Measurements from ENCODE around the gene OPA3. TPM values are rescaled to one million over a fixed set of nuclear protein-coding genes. Genes with fewer than 3 reads are reported as not detected.

Gene OPA3
- polyA plus RNA-seq, 1 donor (not counting 4 experiments of a cell fraction or from before 2014, with no cell fraction given) = 11.9 TPM

- Histone ChIP-seq H3K9ac (ENCODE audit: control insufficient read depth, extremely low read depth, insufficient read depth, low read length) (no peak overlapping the region), H3K4me2 (ENCODE audit: control insufficient read depth, extremely low read depth, insufficient read depth, low read depth, low read length) (no peak overlapping the region), H3K27me3 (ENCODE audit: control insufficient read depth, extremely low read depth, insufficient read depth, low read length) (no peaks in the 10 kb centered on the region), H3K9me1 (ENCODE audit: control insufficient read depth, extremely low read depth, insufficient read depth, low read length) (no peaks in the 10 kb centered on the region), H3K9me3 (ENCODE audit: control insufficient read depth, low read depth, low read length) (no peaks in the 10 kb centered on the region), H3K36me3 (ENCODE audit: control insufficient read depth in 2 of 2, extremely low read depth in 1 of 2, insufficient read depth in 2 of 2, low read length in 2 of 2) (no peaks in the 10 kb centered on the region), H3K27ac (ENCODE audit: control insufficient read depth, insufficient read depth, low read length) (no peak overlapping the region), H3K4me3 (ENCODE audit: control insufficient read depth in 2 of 3, extremely low read depth in 1 of 3, insufficient read depth in 2 of 3, low read depth in 1 of 3, low read length in 3 of 3) (no peak overlapping the region), H4K20me1 (ENCODE audit: control insufficient read depth, extremely low read depth, insufficient read depth, low read length) (no peaks in the 10 kb centered on the region), H3K4me1 (ENCODE audit: control insufficient read depth, extremely low read depth, insufficient read depth, low read length) (peaks cover 15% of the 10 kb centered on the region), H3K79me2 (ENCODE audit: control insufficient read depth, insufficient read depth, low read length) (no peaks in the 10 kb centered on the region), H2AFZ (ENCODE audit: control insufficient read depth, low read length) (no peak overlapping the region)
- dilution Hi-C loops (cut with MboI; ENCODE audit: extremely low pct_ligation_motif_present, low sequenced_read_pairs) = no loop called here
- TF ChIP-seq CTCF (optimal IDR thresholded peaks at IDR 0.05 in 1 of 3, IDR thresholded peaks at IDR 0.05 in 1 of 3, conservative IDR thresholded peaks at IDR 0.05 in 1 of 3; ENCODE audit: extremely low read depth in 1 of 3, insufficient read depth in 2 of 3, low read length in 3 of 3) = no peak
- no peak for TF ChIP-seq EZH2 (IDR thresholded peaks at IDR 0.05; ENCODE audit: low read length)
- DNase-seq (ENCODE audit: low read depth, low spot score) (no peak), FAIRE-seq (no peak)
Observed at GRCh38 chr19:45483033-45483432, 101.6 kb downstream of the OPA3 start.

GRCh38 chr19:45478454-45479238 is 106.0 kb downstream of the OPA3 start:
- TF ChIP-seq CTCF (optimal IDR thresholded peaks at IDR 0.05 in 1 of 3, IDR thresholded peaks at IDR 0.05 in 1 of 3, conservative IDR thresholded peaks at IDR 0.05 in 1 of 3; ENCODE audit: extremely low read depth in 1 of 3, insufficient read depth in 2 of 3, low read length in 3 of 3) (peak; percentile 91 to 97 (median 92)), EZH2 (IDR thresholded peaks at IDR 0.05; ENCODE audit: low read length) (no peak)
- peak; percentile 90 for FAIRE-seq
- Histone ChIP-seq H3K9me1 (ENCODE audit: control insufficient read depth, extremely low read depth, insufficient read depth, low read length) (no peaks in the 10 kb centered on the region), H3K9me3 (ENCODE audit: control insufficient read depth, low read depth, low read length) (no peaks in the 10 kb centered on the region), H3K4me2 (ENCODE audit: control insufficient read depth, extremely low read depth, insufficient read depth, low read depth, low read length) (peak overlapping the region; percentile 99), H3K36me3 (ENCODE audit: control insufficient read depth in 2 of 2, extremely low read depth in 1 of 2, insufficient read depth in 2 of 2, low read length in 2 of 2) (no peaks in the 10 kb centered on the region), H3K9ac (ENCODE audit: control insufficient read depth, extremely low read depth, insufficient read depth, low read length) (peak overlapping the region; percentile 98), H3K4me1 (ENCODE audit: control insufficient read depth, extremely low read depth, insufficient read depth, low read length) (peaks cover 14% of the 10 kb centered on the region), H2AFZ (ENCODE audit: control insufficient read depth, low read length) (peak overlapping the region; percentile 93), H3K27ac (ENCODE audit: control insufficient read depth, insufficient read depth, low read length) (peak overlapping the region; percentile 100), H3K79me2 (ENCODE audit: control insufficient read depth, insufficient read depth, low read length) (no peaks in the 10 kb centered on the region), H4K20me1 (ENCODE audit: control insufficient read depth, extremely low read depth, insufficient read depth, low read length) (no peaks in the 10 kb centered on the region), H3K27me3 (ENCODE audit: control insufficient read depth, extremely low read depth, insufficient read depth, low read length) (no peaks in the 10 kb centered on the region), H3K4me3 (ENCODE audit: control insufficient read depth in 2 of 3, extremely low read depth in 1 of 3, insufficient read depth in 2 of 3, low read depth in 1 of 3, low read length in 3 of 3) (peak overlapping the region; percentile 44 to 87 (median 84))
- dilution Hi-C loops (cut with MboI; ENCODE audit: extremely low pct_ligation_motif_present, low sequenced_read_pairs) = no loop called here
- DNase-seq (ENCODE audit: low read depth, low spot score) = peak; percentile 66

Data from keratinocyte (primary cell).